Bladder microvascular endothelial cell (primary cell): ENCODE data around the gene HNRNPK. TPM values are rescaled to one million over a fixed set of nuclear protein-coding genes. Genes with fewer than 3 reads are reported as not detected.

Source experiments
- total RNA-seq: library from RNA; depleted of rRNA; stranded (reverse); fragments of >200 nt; gene quantifications from 2 replicates; pipeline ENCODE4 v1.2.3, GENCODE V29; 2014

HNRNPK gene
- total RNA-seq, result 490 and 707 TPM in 2 replicates

GRCh38 chr9:83979812-83980394 lies at the start of gene HNRNPK:
Gene HNRNPK (minus strand): TSS chr9:83980215. CDS start chr9:83978252, 1,963 bp downstream.

GRCh38 chr9:83980395-83981125 lies 545 bp upstream of the HNRNPK start, which contains the start of gene RMI1:
Gene RMI1 (plus strand): TSS chr9:83980805. CDS start chr9:84000987, 20,182 bp downstream.

GRCh38 chr9:83920927-83921707 lies 58.9 kb downstream of the HNRNPK start, which contains the start of gene KIF27:
Gene KIF27 (minus strand): TSS chr9:83921432. CDS start chr9:83915591, 5,841 bp downstream.

Other genes with a start within 250 kb of the HNRNPK start
- 1.3 and 1.9 TPM in 2 replicates for gene GKAP1, start 162.4 kb downstream of the HNRNPK start, total RNA-seq
- gene KIF27, start 58.8 kb downstream of the HNRNPK start, total RNA-seq, result 1.5 and 5.2 TPM in 2 replicates
- gene RMI1, start 590 bp upstream of the HNRNPK start, total RNA-seq, result 3.4 and 9.9 TPM in 2 replicates